Neural progenitor cell (in vitro differentiated cells): ENCODE measurements around the gene NPC2. TPM values are rescaled to one million over a fixed set of nuclear protein-coding genes. Genes with fewer than 3 reads are reported as not detected.
"Not testable (repeated sequence)": the region's sequence is repeated elsewhere in the genome, so short reads cannot be mapped to it uniquely, and the experiment has no call there.

ENCODE experiments used
- DNase-seq: peaks from one replicate; pipeline ENCODE4 v3.0.0-alpha.2; 2016; ENCODE audit warnings: low spot score
- H2AFZ ChIP-seq: fragments of 200-600 bp; sonication (generic); replicated peaks from 2 replicates; pipeline ENCODE4 v1.6.1; 2016; ENCODE audit warnings: antibody characterized with exemption
- H3F3A ChIP-seq: fragments of 200-600 bp; sonication (generic); 2 replicates; pipeline ENCODE4 v1.6.1; 2016; ENCODE audit warnings: antibody characterized with exemption, low read depth
- H3K27ac ChIP-seq: fragments of 200-600 bp; sonication (generic); 2 replicates; pipeline ENCODE4 v1.5.1; 2016; ENCODE audit warnings: mild to moderate bottlenecking
- H3K27me3 ChIP-seq: fragments of 200-600 bp; sonication (generic); 2 replicates; pipeline ENCODE4 v1.6.1; 2016; ENCODE audit warnings: mild to moderate bottlenecking, moderate library complexity
- H3K36me3 ChIP-seq: fragments of 200-600 bp; sonication (generic); 2 replicates; pipeline ENCODE4 v1.5.1; 2016
- H3K4me1 ChIP-seq: fragments of 200-600 bp; sonication (generic); 2 replicates; pipeline ENCODE4 v1.6.1; 2016; ENCODE audit warnings: mixed run types
- H3K4me2 ChIP-seq: fragments of 200-600 bp; sonication (generic); 2 replicates; pipeline ENCODE4 v1.6.1; 2016
- H3K4me3 ChIP-seq: fragments of 200-600 bp; sonication (generic); 2 replicates; pipeline ENCODE4 v1.5.1; 2016
- H3K79me2 ChIP-seq: fragments of 200-600 bp; sonication (generic); 2 replicates; pipeline ENCODE4 v1.6.1; 2016; ENCODE audit warnings: low read depth
- H3K9ac ChIP-seq: fragments of 200-600 bp; sonication (generic); 2 replicates; pipeline ENCODE4 v1.6.1; 2016
- H3K9me3 ChIP-seq: fragments of 200-600 bp; sonication (generic); 2 replicates; pipeline ENCODE4 v1.5.1; 2016; ENCODE audit warnings: low read depth
- H4K20me1 ChIP-seq: fragments of 200-600 bp; sonication (generic); 2 replicates; pipeline ENCODE4 v1.6.1; 2016; ENCODE audit warnings: low read depth
- H3K27ac Mint-ChIP-seq: 3 replicates; pipeline ENCODE4 v1.8.0; 2021; ENCODE audit warnings: mixed read lengths
- H3K27me3 Mint-ChIP-seq: 2 replicates; pipeline ENCODE4 v1.8.0; 2022; ENCODE audit warnings: low read depth, mild to moderate bottlenecking, inconsistent platforms, moderate library complexity, mixed read lengths; ENCODE audit not compliant: insufficient read depth
- H3K36me3 Mint-ChIP-seq: 3 replicates; pipeline ENCODE4 v1.8.0; 2021; ENCODE audit warnings: mixed read lengths
- H3K4me1 Mint-ChIP-seq: 3 replicates; pipeline ENCODE4 v1.8.0; 2021; ENCODE audit warnings: mixed read lengths
- H3K4me3 Mint-ChIP-seq: 3 replicates; pipeline ENCODE4 v1.8.0; 2021; ENCODE audit warnings: mild to moderate bottlenecking, moderate library complexity, mixed read lengths
- H3K9me3 Mint-ChIP-seq: 3 replicates; pipeline ENCODE4 v1.8.0; 2020; ENCODE audit warnings: mixed read lengths
- EZH2 ChIP-seq: fragments of 200-600 bp; sonication (generic); IDR thresholded peaks from 2 replicates; pipeline ENCODE4 v1.6.1; 2017; ENCODE audit warnings: antibody characterized with exemption, mild to moderate bottlenecking, moderate library complexity
- EZH2phosphoT487 ChIP-seq: fragments of 200-600 bp; sonication (generic); IDR thresholded peaks from 2 replicates; pipeline ENCODE4 v1.6.1; 2017; ENCODE audit warnings: antibody characterized with exemption
- total RNA-seq: library from RNA; depleted of rRNA; stranded (reverse); fragments of >200 nt; gene quantifications from 2 replicates; pipeline ENCODE4 v1.2.3, GENCODE V29; 2015; ENCODE audit warnings: low replicate concordance
- TF ChIP-seq, protein P1 (sequence below): fragments of 200-600 bp; sonication (generic); IDR thresholded peaks from 2 replicates; pipeline ENCODE4 v1.5.1; 2017; ENCODE audit warnings: antibody characterized with exemption, mild to moderate bottlenecking

The NPC2 gene
- total RNA-seq, 1 donor from 2014 or later, result 371 TPM

DNA sequence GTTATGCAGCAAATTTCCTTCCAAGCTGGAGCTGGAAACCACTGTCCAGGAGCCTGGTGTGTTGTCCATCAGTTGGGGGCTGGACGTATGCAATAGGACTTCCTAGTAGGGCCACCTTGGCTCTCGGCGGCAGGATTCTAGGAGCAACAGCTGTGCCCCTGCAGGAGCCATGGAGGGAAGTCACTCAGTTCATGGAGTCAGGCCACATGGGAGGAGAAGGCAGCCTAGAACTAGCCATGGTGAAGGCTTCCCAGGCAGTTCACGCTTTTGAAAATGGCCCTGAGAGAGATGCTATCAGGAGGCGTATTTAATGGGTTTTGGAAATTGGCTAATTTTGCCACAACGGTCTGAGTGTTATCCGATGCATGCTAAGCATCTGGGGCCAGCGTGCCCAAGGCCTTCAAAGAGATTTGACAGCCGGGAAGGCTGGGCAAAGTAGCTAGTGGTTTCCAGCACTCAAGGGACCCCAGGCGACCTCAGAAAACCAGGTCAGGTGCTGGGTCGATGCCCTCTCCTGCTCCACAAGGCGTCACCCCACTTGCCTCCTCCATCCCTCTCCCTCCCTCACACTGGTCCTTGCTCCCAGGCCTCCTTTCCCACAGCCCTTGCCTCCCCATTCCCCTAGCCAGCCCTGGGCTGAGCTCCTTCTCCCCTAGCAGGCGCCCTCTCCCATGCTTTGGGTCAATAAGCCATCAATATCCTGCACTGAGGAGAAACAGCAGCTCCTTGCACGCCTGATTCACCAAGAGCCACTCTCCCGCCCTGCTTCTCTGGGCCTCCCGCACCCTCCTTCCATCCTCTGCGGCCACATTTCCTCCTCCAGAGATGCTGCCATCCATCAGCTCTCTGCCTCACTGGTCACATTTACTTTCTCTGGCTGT is 36.2 kb downstream of the NPC2 start:
- Mint-ChIP-seq H3K4me3 (peak overlapping the region; percentile 48), H3K4me1 (peaks cover 4% of the 10 kb centered on the region), H3K9me3 (peaks cover 3% of the 10 kb centered on the region), H3K36me3 (no peaks in the 10 kb centered on the region), H3K27me3 (peaks cover 8% of the 10 kb centered on the region), H3K27ac (no peak overlapping the region)
- no peak for DNase-seq
- Histone ChIP-seq H3K27ac (peak overlapping the region; percentile 83), H3K9me3 (no peaks in the 10 kb centered on the region), H3K36me3 (no peaks in the 10 kb centered on the region), H3K79me2 (no peaks in the 10 kb centered on the region), H3K9ac (no peak overlapping the region), H3K4me3 (no peak overlapping the region), H3K27me3 (no peaks in the 10 kb centered on the region), H4K20me1 (no peaks in the 10 kb centered on the region), H3F3A (peaks cover 10% of the 10 kb centered on the region), H3K4me1 (peaks cover 17% of the 10 kb centered on the region), H2AFZ (peak overlapping the region; percentile 52), H3K4me2 (peak overlapping the region; percentile 49)
- TF ChIP-seq, protein P1, sequence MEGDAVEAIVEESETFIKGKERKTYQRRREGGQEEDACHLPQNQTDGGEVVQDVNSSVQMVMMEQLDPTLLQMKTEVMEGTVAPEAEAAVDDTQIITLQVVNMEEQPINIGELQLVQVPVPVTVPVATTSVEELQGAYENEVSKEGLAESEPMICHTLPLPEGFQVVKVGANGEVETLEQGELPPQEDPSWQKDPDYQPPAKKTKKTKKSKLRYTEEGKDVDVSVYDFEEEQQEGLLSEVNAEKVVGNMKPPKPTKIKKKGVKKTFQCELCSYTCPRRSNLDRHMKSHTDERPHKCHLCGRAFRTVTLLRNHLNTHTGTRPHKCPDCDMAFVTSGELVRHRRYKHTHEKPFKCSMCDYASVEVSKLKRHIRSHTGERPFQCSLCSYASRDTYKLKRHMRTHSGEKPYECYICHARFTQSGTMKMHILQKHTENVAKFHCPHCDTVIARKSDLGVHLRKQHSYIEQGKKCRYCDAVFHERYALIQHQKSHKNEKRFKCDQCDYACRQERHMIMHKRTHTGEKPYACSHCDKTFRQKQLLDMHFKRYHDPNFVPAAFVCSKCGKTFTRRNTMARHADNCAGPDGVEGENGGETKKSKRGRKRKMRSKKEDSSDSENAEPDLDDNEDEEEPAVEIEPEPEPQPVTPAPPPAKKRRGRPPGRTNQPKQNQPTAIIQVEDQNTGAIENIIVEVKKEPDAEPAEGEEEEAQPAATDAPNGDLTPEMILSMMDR, result no peak
- TF ChIP-seq EZH2 (no peak), EZH2phosphoT487 (no peak)

DNA sequence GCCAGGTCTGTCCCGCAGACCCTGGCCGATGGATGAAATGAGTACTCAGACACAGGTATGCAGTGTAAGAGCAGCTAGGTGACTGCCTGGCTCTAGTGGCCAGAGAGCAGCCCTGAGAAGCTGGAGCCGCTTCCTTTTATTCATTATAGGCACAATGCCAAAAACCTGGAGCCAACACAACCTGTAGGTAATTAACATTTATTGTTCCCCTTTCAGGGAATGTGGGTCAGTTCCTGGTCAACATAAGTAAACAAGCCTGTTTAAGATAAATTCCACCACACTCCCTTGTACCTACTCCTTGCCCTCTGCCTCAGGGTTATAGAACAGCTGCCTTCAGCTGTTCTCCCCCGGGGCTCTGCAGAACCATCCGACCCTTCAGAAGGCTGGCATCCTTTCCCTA is 38.7 kb downstream of the NPC2 start:
- peaks cover 11% of the 10 kb centered on the region for H3K4me1 Mint-ChIP-seq
- H3K9me3 Mint-ChIP-seq, H3K4me2 ChIP-seq, H3K27ac ChIP-seq, H3K9ac ChIP-seq, H3K27me3 Mint-ChIP-seq, H4K20me1 ChIP-seq, H3K27me3 ChIP-seq, DNase-seq, H3K9me3 ChIP-seq, H2AFZ ChIP-seq, H3K4me3 ChIP-seq, H3K79me2 ChIP-seq, H3K36me3 Mint-ChIP-seq, H3K36me3 ChIP-seq, H3K4me3 Mint-ChIP-seq: not testable (repeated sequence)
- Histone ChIP-seq H3K4me1 (peaks cover 17% of the 10 kb centered on the region), H3F3A (peaks cover 16% of the 10 kb centered on the region)
- H3K27ac Mint-ChIP-seq, result peak overlapping the region; percentile 58

DNA sequence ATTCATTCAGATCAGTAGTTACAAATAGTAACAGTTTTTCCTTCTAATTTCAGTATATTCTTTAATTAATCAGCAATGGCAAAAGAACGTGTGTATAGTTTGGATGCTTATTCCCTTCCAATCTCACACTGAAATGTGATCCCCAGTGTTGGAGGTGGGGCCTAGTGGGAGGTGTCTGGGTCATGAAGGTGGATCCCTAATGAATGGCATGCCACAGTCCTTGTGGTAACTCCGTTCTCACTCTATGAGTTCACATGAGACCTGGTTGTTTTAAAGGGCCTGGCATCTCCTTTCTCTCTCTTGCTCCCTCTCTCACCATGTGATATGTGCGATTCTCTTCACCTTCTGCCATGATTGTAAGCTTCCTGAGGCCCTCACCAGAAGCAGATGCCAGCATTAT is 48.2 kb downstream of the NPC2 start:
- Histone ChIP-seq H3K4me1 (no peaks in the 10 kb centered on the region), H3K79me2 (no peaks in the 10 kb centered on the region), H3K4me3 (no peak overlapping the region), H2AFZ (no peak overlapping the region), H4K20me1 (no peaks in the 10 kb centered on the region), H3K27ac (no peak overlapping the region), H3K9me3 (no peaks in the 10 kb centered on the region), H3K9ac (no peak overlapping the region), H3K27me3 (no peaks in the 10 kb centered on the region), H3K4me2 (no peak overlapping the region), H3F3A (peaks cover 10% of the 10 kb centered on the region), H3K36me3 (no peaks in the 10 kb centered on the region)
- H3K36me3 Mint-ChIP-seq, result no peaks in the 10 kb centered on the region
- no peak overlapping the region for H3K4me3 Mint-ChIP-seq
- H3K27ac Mint-ChIP-seq, result no peak overlapping the region
- H3K9me3 Mint-ChIP-seq, result no peaks in the 10 kb centered on the region
- DNase-seq, result no peak
- TF ChIP-seq EZH2phosphoT487 (no peak), EZH2 (no peak)
- TF ChIP-seq, protein P1, result no peak
- peaks cover 4% of the 10 kb centered on the region for H3K27me3 Mint-ChIP-seq
- peaks cover 3% of the 10 kb centered on the region for H3K4me1 Mint-ChIP-seq

DNA sequence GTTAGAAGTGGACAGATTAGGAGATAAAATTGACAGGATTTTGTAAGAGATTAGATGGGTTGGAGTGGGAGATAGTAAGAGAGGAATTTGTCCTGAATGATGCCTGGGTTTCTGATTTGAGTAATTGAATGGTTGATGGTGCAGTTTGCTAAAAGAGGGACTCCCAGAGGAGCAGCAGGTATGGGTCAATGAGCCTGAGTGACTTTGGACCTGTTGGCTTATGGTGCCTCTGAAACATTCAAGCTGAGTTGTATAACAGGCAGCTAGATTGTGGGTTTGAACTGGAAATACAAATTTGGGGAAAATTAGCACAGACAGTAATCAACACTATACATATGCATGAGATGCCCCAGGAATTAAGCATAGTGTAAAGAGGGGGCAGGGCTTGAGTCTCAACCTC is 50.3 kb downstream of the NPC2 start:
- Mint-ChIP-seq H3K27me3 (peaks cover 4% of the 10 kb centered on the region), H3K27ac (no peak overlapping the region), H3K4me1 (peaks cover 5% of the 10 kb centered on the region), H3K4me3 (no peak overlapping the region), H3K36me3 (no peaks in the 10 kb centered on the region), H3K9me3 (no peaks in the 10 kb centered on the region)
- Histone ChIP-seq H2AFZ (no peak overlapping the region), H3K4me3 (no peak overlapping the region), H3F3A (peaks cover 10% of the 10 kb centered on the region), H4K20me1 (no peaks in the 10 kb centered on the region), H3K4me1 (no peaks in the 10 kb centered on the region), H3K9ac (no peak overlapping the region), H3K27me3 (no peaks in the 10 kb centered on the region), H3K27ac (no peak overlapping the region), H3K9me3 (no peaks in the 10 kb centered on the region), H3K36me3 (no peaks in the 10 kb centered on the region), H3K79me2 (no peaks in the 10 kb centered on the region), H3K4me2 (no peak overlapping the region)
- no peak for DNase-seq
- TF ChIP-seq, protein P1, result no peak
- no peak for TF ChIP-seq EZH2phosphoT487
- no peak for TF ChIP-seq EZH2
